Prostate gland (tissue), 2 donors: ENCODE results near the gene RNASEL.
A peak's percentile ranks its signal among the peaks of the same experiment; 100 is the strongest.

ENCODE experiments used
- POLR2A ChIP-seq: fragments of 450-650 bp; IDR thresholded peaks from one replicate; pipeline ENCODE4 v1.6.1; 2016; ENCODE audit warnings: antibody characterized with exemption, mild to moderate bottlenecking
- POLR2AphosphoS5 ChIP-seq: sonication (generic); formaldehyde crosslinking; IDR thresholded peaks from one replicate; pipeline ENCODE4 v1.6.1; 2017; ENCODE audit warnings: antibody characterized with exemption
- TF ChIP-seq, protein P1 (sequence below), 4 experiments: fragments of 200-600 bp in 2 of 4; fragments of 450-650 bp in 2 of 4; sonication (generic) in 2 of 4; IDR thresholded peaks; 1 replicate in 3 of 4; 2 replicates in 1 of 4; pipeline ENCODE4 v1.5.1; 2016 to 2019; ENCODE audit warnings: antibody characterized with exemption in 4 of 4, mild to moderate bottlenecking in 2 of 4, moderate library complexity in 2 of 4

DNA sequence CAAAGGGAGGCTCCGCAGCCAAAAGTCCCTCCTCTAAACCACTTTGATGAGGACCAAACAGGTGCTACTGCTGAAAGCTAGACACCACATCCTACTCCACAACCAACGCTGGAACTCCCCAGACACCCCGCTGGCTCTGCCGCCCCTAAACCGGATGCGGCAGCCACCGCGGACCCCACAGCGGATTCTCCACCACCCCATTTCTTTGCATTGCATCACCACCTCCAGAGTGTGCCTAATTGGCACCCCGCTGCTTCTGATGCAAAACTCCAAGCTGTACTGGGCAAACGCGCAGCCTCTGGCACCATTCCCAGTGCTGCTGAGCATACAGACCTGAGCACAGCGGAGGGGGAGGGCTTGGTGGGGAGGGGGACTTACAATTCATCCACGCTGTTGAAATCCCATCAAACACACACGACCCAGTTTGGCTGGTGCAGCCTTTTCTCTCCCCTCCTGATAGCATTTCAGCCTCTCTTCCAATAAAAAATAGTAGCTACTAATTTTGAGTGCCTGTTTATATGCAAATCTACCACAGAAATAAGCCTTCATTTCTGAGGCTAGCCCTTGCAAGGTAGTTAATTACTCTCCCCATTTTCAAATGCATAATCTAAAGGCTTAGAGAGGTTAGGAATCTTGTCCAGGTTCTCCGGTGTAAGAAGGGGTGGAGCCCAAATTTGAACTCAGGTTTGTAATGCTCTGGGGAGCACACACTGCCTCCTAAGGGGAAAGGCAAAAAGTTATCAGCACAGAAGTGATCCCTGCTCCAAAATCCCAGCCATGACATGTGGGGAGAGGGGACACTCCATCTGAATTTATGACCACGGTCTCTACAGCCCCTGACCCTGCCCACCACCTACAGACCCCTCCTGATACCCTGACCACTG lies 27.3 kb upstream of the RNASEL start:
- TF ChIP-seq, protein P1, sequence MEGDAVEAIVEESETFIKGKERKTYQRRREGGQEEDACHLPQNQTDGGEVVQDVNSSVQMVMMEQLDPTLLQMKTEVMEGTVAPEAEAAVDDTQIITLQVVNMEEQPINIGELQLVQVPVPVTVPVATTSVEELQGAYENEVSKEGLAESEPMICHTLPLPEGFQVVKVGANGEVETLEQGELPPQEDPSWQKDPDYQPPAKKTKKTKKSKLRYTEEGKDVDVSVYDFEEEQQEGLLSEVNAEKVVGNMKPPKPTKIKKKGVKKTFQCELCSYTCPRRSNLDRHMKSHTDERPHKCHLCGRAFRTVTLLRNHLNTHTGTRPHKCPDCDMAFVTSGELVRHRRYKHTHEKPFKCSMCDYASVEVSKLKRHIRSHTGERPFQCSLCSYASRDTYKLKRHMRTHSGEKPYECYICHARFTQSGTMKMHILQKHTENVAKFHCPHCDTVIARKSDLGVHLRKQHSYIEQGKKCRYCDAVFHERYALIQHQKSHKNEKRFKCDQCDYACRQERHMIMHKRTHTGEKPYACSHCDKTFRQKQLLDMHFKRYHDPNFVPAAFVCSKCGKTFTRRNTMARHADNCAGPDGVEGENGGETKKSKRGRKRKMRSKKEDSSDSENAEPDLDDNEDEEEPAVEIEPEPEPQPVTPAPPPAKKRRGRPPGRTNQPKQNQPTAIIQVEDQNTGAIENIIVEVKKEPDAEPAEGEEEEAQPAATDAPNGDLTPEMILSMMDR (IDR thresholded peaks at IDR 0.05): no peak
- TF ChIP-seq POLR2A (no peak), POLR2AphosphoS5 (peak; percentile 21)
